GM19043 (cell line): ENCODE data around the gene AKAP6.
"Not testable (repeated sequence)": the region's sequence is repeated elsewhere in the genome, so short reads cannot be mapped to it uniquely, and the experiment has no call there.

ENCODE experiments used
- ATAC-seq: cut with Tn5 transposase; IDR thresholded peaks from one replicate; pipeline ENCODE4 v1.9.1; 2021; ENCODE audit warnings: low read depth; ENCODE audit not compliant: unreplicated experiment

AKAP6 gene

DNA sequence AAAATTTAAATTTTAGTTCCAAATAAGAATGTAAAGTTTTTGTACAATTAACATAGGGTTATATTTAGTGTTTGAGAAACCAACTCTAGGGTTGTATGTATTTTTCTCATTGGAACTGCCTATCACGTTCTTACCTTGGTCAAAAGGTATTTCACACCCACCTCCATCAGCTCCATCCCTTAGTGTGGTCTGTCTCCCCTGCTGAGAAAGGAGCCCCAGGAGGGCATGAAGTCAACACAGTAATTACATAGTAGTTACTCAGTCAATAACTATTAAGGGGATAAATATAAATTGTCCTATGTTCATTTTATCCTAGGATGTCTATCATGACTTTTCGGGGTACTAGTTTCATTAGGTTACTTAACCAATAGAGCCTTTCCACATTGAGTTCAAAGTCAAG, 106.3 kb downstream of the AKAP6 start:
- no peak for ATAC-seq

- no peak for ATAC-seq
These were observed 107.9 kb downstream of the AKAP6 start for GRCh38 chr14:32436993-32437392.

DNA sequence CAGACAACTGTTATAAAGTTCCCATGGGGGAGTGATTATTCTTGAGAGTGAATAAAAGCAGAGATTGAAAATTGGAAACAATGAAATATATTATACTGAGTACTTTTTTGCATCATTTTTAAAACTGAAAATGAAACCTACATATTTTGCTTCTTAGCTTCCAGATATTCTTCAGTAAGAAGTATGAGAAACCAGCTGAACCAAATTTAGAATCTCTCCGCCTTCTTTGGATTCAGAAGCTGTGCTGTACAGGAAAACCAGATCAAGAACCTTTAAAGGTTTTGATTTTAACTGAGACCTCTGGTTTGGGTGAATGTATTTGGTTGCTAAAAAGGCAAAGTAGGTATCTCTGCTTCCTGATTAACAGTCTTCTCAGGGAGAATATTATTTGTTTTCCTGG, 109.4 kb downstream of the AKAP6 start:
- no peak for ATAC-seq

DNA sequence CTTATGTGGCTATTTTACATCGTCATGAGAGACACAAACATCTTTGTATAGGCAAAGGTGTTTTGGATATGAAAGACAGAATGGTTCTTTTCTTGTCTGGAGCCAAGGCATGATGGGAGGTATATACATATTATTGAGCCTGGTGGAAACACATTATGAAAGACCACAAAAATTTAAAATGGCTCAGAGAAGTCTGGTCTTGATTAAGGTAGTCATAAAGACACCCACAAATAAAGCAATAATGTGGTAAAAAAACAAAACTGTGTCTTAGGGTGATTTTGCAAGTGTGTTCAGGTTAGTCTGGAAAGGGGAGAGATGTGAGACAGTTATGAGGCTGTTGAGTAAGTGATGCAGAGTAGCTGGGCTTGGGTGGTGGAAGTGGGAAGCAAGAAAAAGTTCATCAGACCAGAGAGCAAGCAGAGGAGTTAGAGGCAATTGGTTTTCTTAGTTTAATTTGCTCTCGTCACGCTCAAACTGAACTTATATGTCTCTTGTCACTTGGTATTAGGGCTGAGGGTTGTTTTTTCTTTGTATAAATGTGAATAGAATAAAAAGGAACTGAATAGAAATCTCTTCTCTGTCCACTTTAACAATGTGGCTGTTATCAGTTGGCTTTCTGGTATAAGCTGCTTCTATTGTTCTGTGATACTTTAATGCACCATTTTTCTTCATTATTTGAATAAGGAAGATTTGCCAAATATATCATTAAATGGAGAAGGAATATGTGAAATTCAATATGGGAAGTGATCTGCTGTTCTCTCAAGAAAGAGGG, 115.0 kb downstream of the AKAP6 start:
- ATAC-seq, result no peak

GRCh38 chr14:32447371-32447770, 118.3 kb downstream of the AKAP6 start:
- ATAC-seq, result no peak

GRCh38 chr14:32449648-32450047, 120.5 kb downstream of the AKAP6 start:
- no peak for ATAC-seq

GRCh38 chr14:32450919-32451675, 122.0 kb downstream of the AKAP6 start:
- ATAC-seq, result no peak

DNA sequence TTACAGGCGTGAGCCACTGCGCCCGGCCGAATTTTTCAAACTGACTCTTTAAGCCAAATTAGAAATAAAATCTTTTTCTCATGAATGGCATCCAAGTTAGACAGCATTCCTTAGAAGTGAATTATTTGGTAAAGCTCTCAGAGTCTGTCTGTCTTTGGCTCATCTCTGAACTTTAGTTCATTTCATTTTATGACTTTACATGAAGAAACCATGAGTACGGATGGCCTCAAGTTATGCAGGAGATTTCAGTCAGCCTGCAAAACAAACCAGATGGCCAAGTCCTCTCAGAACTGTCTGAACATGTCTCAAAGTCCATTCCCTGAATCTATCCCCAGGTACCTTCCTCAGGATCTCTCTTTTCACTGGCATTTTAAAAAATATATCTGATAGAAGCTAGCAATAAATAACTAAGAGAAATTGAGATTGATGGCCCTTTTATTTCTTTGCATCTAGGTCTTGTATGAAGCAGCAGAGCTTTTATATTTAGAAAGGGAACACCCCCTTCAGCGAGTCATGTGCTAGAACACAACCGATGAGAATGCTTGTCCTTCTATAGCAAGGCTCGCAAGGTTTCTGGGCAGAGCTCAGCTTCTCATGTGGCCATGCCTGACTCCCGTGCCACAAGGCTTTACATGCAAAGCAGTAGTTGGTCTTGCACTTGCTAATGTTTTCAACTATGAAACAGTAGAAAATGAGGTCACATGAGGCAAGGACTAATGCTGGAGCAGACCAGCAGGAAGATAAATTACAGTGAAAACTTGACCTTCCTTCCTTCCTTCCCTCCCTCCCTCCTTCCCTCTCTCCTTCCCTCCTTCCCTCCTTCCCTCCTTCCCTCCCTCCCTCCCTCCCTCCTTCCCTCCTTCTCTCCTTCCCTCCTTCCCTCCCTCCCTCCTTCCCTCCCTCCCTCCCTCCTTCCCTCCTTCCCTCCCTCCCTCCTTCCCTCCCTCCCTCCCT, 125.0 kb downstream of the AKAP6 start:
- ATAC-seq, result no peak

DNA sequence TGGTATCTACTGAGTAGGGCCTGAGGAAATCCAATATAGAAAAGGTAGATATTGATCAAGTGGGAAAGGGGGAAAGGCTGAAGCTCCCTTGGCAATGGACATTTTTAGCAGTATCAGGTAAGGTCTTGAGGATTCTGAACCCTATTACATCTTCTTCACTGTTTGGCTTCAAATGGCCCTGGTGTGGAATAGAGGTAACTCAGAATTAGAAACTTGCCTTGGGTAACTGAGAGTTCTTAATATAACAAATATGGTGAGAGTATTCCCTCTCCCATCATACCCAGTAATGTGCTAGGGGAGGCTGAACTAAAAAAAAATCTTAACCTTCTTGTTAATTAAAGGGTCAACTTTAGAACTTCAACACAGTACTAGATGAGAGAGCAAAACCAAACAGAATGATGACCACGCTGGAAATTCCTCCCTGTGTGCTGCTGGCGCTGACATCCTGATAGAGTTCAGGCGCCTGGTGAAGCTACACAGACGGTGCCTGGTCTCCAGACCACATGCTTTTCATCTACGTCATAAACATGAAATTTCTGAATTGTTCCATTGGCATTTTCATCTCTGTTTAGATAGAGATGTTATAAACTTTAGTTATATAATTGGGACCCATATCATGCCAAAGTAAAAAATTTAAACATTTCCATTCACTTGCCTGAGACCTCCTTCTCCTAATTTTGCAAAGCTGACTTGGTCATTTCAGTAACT, 128.3 kb downstream of the AKAP6 start:
- ATAC-seq, result no peak

- ATAC-seq, result no peak
These were observed 129.6 kb downstream of the AKAP6 start for GRCh38 chr14:32458720-32459119.

GRCh38 chr14:32460267-32460666, 131.2 kb downstream of the AKAP6 start:
- no peak for ATAC-seq

DNA sequence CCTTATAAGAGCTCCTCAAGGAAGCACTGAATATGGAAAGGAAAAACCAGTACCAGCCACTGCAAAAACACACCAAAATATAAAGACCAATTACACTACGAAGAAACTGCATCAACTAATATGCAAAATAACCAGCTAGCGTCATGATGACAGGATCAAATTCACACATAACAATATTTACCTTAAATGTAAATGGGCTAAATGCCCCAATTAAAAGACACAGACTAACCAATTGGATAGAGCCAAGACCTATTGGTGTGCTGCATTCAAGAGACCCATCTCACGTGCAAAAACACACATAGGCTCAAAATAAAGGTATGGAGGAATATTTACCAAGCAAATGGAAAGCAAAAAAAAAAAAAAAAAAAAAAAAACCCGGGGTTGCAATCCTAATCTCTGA, 133.5 kb downstream of the AKAP6 start:
- ATAC-seq, result not testable (repeated sequence)

GRCh38 chr14:32468955-32469354, 139.9 kb downstream of the AKAP6 start:
- no peak for ATAC-seq

DNA sequence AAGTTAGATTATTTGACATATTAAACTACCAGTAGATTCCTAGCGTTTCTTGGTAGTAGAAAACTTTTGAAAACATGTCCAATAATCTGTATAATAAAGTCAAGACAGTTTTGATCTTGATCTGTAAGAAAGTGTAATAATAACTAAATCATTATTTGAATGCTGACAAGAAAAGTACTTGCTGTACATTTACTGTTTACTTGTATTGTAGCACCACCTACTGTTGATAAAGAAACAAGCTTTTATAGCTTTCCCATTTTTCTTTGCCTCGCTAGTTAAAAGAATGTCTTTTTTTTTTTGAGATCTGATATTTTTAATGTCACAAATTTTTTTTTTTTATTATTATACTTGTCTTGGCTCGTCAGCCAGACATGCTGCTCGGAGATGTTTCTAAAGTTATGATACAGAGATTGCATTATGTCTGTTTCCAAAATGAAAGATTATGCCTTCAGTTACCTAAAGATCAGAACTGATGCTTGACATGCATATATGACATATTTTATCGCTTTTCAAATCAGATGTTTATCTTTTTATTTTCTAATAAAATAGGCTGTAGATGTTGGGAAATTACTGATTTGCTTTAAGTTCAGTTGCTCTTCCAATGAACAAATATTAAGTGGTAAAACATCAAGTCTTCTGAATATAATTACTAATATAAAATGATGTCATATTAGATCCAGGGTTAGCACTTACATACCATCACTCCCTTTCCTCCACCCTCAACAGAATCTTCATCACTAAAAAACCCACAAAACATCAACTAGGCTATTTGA, 140.5 kb downstream of the AKAP6 start:
- no peak for ATAC-seq

DNA sequence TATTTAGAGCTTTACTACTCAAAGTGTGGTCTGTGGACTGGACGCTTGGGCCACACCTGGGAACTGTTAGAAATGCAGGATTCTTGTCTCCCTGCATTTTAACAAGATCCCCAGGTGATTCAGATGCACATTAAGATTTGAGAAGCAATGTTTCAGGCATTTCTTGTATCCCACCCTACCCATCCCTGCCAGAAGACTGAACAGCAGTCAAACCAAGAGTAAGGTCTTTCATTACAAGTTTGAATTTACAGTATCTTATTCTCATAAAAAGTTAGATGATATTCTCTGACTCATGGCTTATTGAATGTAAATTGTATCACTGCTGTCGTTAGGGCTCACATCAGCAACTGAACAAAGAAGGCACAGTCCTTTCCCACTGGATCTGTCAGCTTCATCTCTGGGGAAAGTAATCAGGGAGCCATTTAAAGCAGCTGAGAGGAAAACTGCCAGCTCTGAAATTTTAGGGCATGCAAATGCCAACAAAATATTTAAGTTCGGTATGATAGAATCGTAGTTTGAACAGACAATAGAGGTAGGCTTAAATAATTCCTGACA, 141.1 kb downstream of the AKAP6 start:
- no peak for ATAC-seq

GRCh38 chr14:32471181-32471580, 142.1 kb downstream of the AKAP6 start:
- ATAC-seq, result no peak

DNA sequence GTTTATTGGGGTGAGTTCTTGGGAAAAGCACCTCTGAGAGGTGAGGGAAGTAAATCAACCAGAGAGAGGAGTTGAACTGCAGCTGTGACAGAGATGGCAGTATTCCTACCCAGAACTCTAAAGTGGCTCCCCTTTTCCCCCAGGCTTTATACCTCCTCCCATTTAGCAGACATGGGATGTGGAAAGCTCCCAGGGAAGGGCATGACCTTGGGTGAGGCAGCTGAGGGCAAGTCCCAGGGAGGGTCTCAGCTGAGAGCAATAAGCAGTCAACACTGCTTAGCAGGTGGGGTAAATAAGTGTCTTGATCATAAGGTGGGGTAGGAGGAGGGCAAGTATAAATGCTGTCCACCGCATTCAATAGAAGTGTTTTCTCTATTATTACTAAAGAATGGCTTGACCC, 143.0 kb downstream of the AKAP6 start:
- no peak for ATAC-seq

- no peak for ATAC-seq
These were observed 143.7 kb downstream of the AKAP6 start for GRCh38 chr14:32472512-32473463.
